ENCODE data around the gene KASH5. TPM values are rescaled to one million over a fixed set of nuclear protein-coding genes. Genes with fewer than 3 reads are reported as not detected.

The KASH5 gene
- total RNA-seq, 1 donor from 2014 or later, result not detected

GRCh38 chr19:49344505-49345423 is 43.3 kb upstream of the KASH5 start:
- Histone ChIP-seq H3K9me3 (ENCODE audit: control insufficient read depth in 3 of 3, low read length in 3 of 3) (no peaks in the 10 kb centered on the region), H3K27ac (ENCODE audit: low read depth, low read length) (no peak overlapping the region), H3K36me3 (ENCODE audit: control insufficient read depth in 3 of 3, insufficient read depth in 3 of 3, low read length in 3 of 3) (peaks cover 10 to 43% (median 12%) of the 10 kb centered on the region in 3 donors), H3K9ac (ENCODE audit: low read depth in 1 of 3, low read length in 3 of 3) (no peak overlapping the region), H3K27me3 (ENCODE audit: control insufficient read depth in 3 of 3, insufficient read depth in 3 of 3, low read length in 3 of 3) (peaks cover 0 to under 1% (median 0%) of the 10 kb centered on the region in 3 donors), H3K4me3 (ENCODE audit: low read length in 3 of 3) (no peak overlapping the region), H3K4me1 (ENCODE audit: control insufficient read depth in 3 of 3, insufficient read depth in 3 of 3, low read length in 3 of 3) (peaks cover under 1 to 7% (median under 1%) of the 10 kb centered on the region in 3 donors)

- Histone ChIP-seq H3K27ac (ENCODE audit: low read depth, low read length) (no peak overlapping the region), H3K9ac (ENCODE audit: low read depth in 1 of 3, low read length in 3 of 3) (no peak overlapping the region), H3K27me3 (ENCODE audit: control insufficient read depth in 3 of 3, insufficient read depth in 3 of 3, low read length in 3 of 3) (no peaks in the 10 kb centered on the region), H3K4me1 (ENCODE audit: control insufficient read depth in 3 of 3, insufficient read depth in 3 of 3, low read length in 3 of 3) (no peaks in the 10 kb centered on the region), H3K36me3 (ENCODE audit: control insufficient read depth in 3 of 3, insufficient read depth in 3 of 3, low read length in 3 of 3) (peaks cover 12 to 37% (median 12%) of the 10 kb centered on the region in 3 donors), H3K4me3 (ENCODE audit: low read length in 3 of 3) (no peak overlapping the region), H3K9me3 (ENCODE audit: control insufficient read depth in 3 of 3, low read length in 3 of 3) (no peaks in the 10 kb centered on the region)
Observed at GRCh38 chr19:49347191-49347590, 40.9 kb upstream of the KASH5 start.

GRCh38 chr19:49347835-49348234 is 40.2 kb upstream of the KASH5 start:
- no peaks in the 10 kb centered on the region for H3K27me3 ChIP-seq (ENCODE audit: control insufficient read depth in 3 of 3, insufficient read depth in 3 of 3, low read length in 3 of 3)
- no peak overlapping the region for H3K27ac ChIP-seq (ENCODE audit: low read depth, low read length)
- H3K4me3 ChIP-seq (ENCODE audit: low read length in 3 of 3), result no peak overlapping the region
- no peaks in the 10 kb centered on the region for H3K9me3 ChIP-seq (ENCODE audit: control insufficient read depth in 3 of 3, low read length in 3 of 3)
- no peak overlapping the region for H3K9ac ChIP-seq (ENCODE audit: low read depth in 1 of 3, low read length in 3 of 3)
- H3K4me1 ChIP-seq (ENCODE audit: control insufficient read depth in 3 of 3, insufficient read depth in 3 of 3, low read length in 3 of 3), result no peaks in the 10 kb centered on the region
- H3K36me3 ChIP-seq (ENCODE audit: control insufficient read depth in 3 of 3, insufficient read depth in 3 of 3, low read length in 3 of 3), result peaks cover 7 to 34% (median 10%) of the 10 kb centered on the region in 3 donors

GRCh38 chr19:49348305-49349189 is 39.5 kb upstream of the KASH5 start:
- H3K27ac ChIP-seq (ENCODE audit: low read depth, low read length), result no peak overlapping the region
- no peaks in the 10 kb centered on the region for H3K9me3 ChIP-seq (ENCODE audit: control insufficient read depth in 3 of 3, low read length in 3 of 3)
- H3K27me3 ChIP-seq (ENCODE audit: control insufficient read depth in 3 of 3, insufficient read depth in 3 of 3, low read length in 3 of 3), result no peaks in the 10 kb centered on the region
- H3K4me3 ChIP-seq (ENCODE audit: low read length in 3 of 3), result no peak overlapping the region
- H3K9ac ChIP-seq (ENCODE audit: low read depth in 1 of 3, low read length in 3 of 3), result no peak overlapping the region
- H3K4me1 ChIP-seq (ENCODE audit: control insufficient read depth in 3 of 3, insufficient read depth in 3 of 3, low read length in 3 of 3), result no peaks in the 10 kb centered on the region
- peaks cover 5 to 30% (median 10%) of the 10 kb centered on the region in 3 donors for H3K36me3 ChIP-seq (ENCODE audit: control insufficient read depth in 3 of 3, insufficient read depth in 3 of 3, low read length in 3 of 3)

GRCh38 chr19:49349567-49349966 is 38.5 kb upstream of the KASH5 start:
- Histone ChIP-seq H3K27me3 (ENCODE audit: control insufficient read depth in 3 of 3, insufficient read depth in 3 of 3, low read length in 3 of 3) (no peaks in the 10 kb centered on the region), H3K9me3 (ENCODE audit: control insufficient read depth in 3 of 3, low read length in 3 of 3) (no peaks in the 10 kb centered on the region), H3K9ac (ENCODE audit: low read depth in 1 of 3, low read length in 3 of 3) (no peak overlapping the region), H3K27ac (ENCODE audit: low read depth, low read length) (no peak overlapping the region), H3K4me3 (ENCODE audit: low read length in 3 of 3) (no peak overlapping the region), H3K36me3 (ENCODE audit: control insufficient read depth in 3 of 3, insufficient read depth in 3 of 3, low read length in 3 of 3) (peaks cover 5 to 30% (median 10%) of the 10 kb centered on the region in 3 donors), H3K4me1 (ENCODE audit: control insufficient read depth in 3 of 3, insufficient read depth in 3 of 3, low read length in 3 of 3) (no peaks in the 10 kb centered on the region)

- Histone ChIP-seq H3K9me3 (ENCODE audit: control insufficient read depth in 3 of 3, low read length in 3 of 3) (no peaks in the 10 kb centered on the region), H3K27me3 (ENCODE audit: control insufficient read depth in 3 of 3, insufficient read depth in 3 of 3, low read length in 3 of 3) (no peaks in the 10 kb centered on the region), H3K27ac (ENCODE audit: low read depth, low read length) (peak overlapping the region; percentile 12), H3K4me3 (ENCODE audit: low read length in 3 of 3) (no peak overlapping the region), H3K36me3 (ENCODE audit: control insufficient read depth in 3 of 3, insufficient read depth in 3 of 3, low read length in 3 of 3) (peaks cover 3 to 16% (median 9%) of the 10 kb centered on the region in 3 donors), H3K4me1 (ENCODE audit: control insufficient read depth in 3 of 3, insufficient read depth in 3 of 3, low read length in 3 of 3) (peaks cover 5 to 8% (median 7%) of the 10 kb centered on the region in 3 donors), H3K9ac (ENCODE audit: low read depth in 1 of 3, low read length in 3 of 3) (no peak overlapping the region)
Observed at GRCh38 chr19:49355909-49356353, 32.1 kb upstream of the KASH5 start.

- H3K9me3 ChIP-seq (ENCODE audit: control insufficient read depth in 3 of 3, low read length in 3 of 3), result no peaks in the 10 kb centered on the region
- no peaks in the 10 kb centered on the region for H3K27me3 ChIP-seq (ENCODE audit: control insufficient read depth in 3 of 3, insufficient read depth in 3 of 3, low read length in 3 of 3)
- no peak overlapping the region for H3K9ac ChIP-seq (ENCODE audit: low read depth in 1 of 3, low read length in 3 of 3)
- H3K27ac ChIP-seq (ENCODE audit: low read depth, low read length), result peak overlapping the region; percentile 12
- peaks cover 3 to 16% (median 8%) of the 10 kb centered on the region in 3 donors for H3K36me3 ChIP-seq (ENCODE audit: control insufficient read depth in 3 of 3, insufficient read depth in 3 of 3, low read length in 3 of 3)
- H3K4me3 ChIP-seq (ENCODE audit: low read length in 3 of 3), result peak overlapping the region in 1 of 3 donors; percentile 22
- peaks cover 5 to 11% (median 7%) of the 10 kb centered on the region in 3 donors for H3K4me1 ChIP-seq (ENCODE audit: control insufficient read depth in 3 of 3, insufficient read depth in 3 of 3, low read length in 3 of 3)
Observed at GRCh38 chr19:49356382-49356781, 31.7 kb upstream of the KASH5 start.

GRCh38 chr19:49357186-49357585 is 30.9 kb upstream of the KASH5 start:
- no peak overlapping the region for H3K9ac ChIP-seq (ENCODE audit: low read depth in 1 of 3, low read length in 3 of 3)

GRCh38 chr19:49359851-49360820 is 27.9 kb upstream of the KASH5 start:
- peaks cover 14 to 22% (median 17%) of the 10 kb centered on the region in 3 donors for H3K4me1 ChIP-seq (ENCODE audit: control insufficient read depth in 3 of 3, insufficient read depth in 3 of 3, low read length in 3 of 3)
- no peak overlapping the region for H3K9ac ChIP-seq (ENCODE audit: low read depth in 1 of 3, low read length in 3 of 3)
- peaks cover 0 to 31% (median 18%) of the 10 kb centered on the region in 3 donors for H3K27me3 ChIP-seq (ENCODE audit: control insufficient read depth in 3 of 3, insufficient read depth in 3 of 3, low read length in 3 of 3)
- H3K4me3 ChIP-seq (ENCODE audit: low read length in 3 of 3), result no peak overlapping the region
- peak overlapping the region; percentile 91 for H3K27ac ChIP-seq (ENCODE audit: low read depth, low read length)
- H3K36me3 ChIP-seq (ENCODE audit: control insufficient read depth in 3 of 3, insufficient read depth in 3 of 3, low read length in 3 of 3), result peaks cover 3 to 11% (median 7%) of the 10 kb centered on the region in 3 donors
- no peaks in the 10 kb centered on the region for H3K9me3 ChIP-seq (ENCODE audit: control insufficient read depth in 3 of 3, low read length in 3 of 3)

More at GRCh38 chr19:49357186-49357585, 30.9 kb upstream of the KASH5 start:
- Histone ChIP-seq H3K9me3 (ENCODE audit: control insufficient read depth in 3 of 3, low read length in 3 of 3) (no peaks in the 10 kb centered on the region), H3K4me3 (ENCODE audit: low read length in 3 of 3) (no peak overlapping the region), H3K4me1 (ENCODE audit: control insufficient read depth in 3 of 3, insufficient read depth in 3 of 3, low read length in 3 of 3) (peaks cover 5 to 12% (median 11%) of the 10 kb centered on the region in 3 donors), H3K27me3 (ENCODE audit: control insufficient read depth in 3 of 3, insufficient read depth in 3 of 3, low read length in 3 of 3) (peaks cover 0 to 7% (median 5%) of the 10 kb centered on the region in 3 donors), H3K36me3 (ENCODE audit: control insufficient read depth in 3 of 3, insufficient read depth in 3 of 3, low read length in 3 of 3) (peaks cover 3 to 16% (median 7%) of the 10 kb centered on the region in 3 donors), H3K27ac (ENCODE audit: low read depth, low read length) (no peak overlapping the region)
